ENCODE data around the gene CLIC3. TPM values are rescaled to one million over a fixed set of nuclear protein-coding genes. Genes with fewer than 3 reads are reported as not detected.
"Not testable (repeated sequence)": the region's sequence is repeated elsewhere in the genome, so short reads cannot be mapped to it uniquely, and the experiment has no call there.

Gene CLIC3
- total RNA-seq: 154 TPM

DNA sequence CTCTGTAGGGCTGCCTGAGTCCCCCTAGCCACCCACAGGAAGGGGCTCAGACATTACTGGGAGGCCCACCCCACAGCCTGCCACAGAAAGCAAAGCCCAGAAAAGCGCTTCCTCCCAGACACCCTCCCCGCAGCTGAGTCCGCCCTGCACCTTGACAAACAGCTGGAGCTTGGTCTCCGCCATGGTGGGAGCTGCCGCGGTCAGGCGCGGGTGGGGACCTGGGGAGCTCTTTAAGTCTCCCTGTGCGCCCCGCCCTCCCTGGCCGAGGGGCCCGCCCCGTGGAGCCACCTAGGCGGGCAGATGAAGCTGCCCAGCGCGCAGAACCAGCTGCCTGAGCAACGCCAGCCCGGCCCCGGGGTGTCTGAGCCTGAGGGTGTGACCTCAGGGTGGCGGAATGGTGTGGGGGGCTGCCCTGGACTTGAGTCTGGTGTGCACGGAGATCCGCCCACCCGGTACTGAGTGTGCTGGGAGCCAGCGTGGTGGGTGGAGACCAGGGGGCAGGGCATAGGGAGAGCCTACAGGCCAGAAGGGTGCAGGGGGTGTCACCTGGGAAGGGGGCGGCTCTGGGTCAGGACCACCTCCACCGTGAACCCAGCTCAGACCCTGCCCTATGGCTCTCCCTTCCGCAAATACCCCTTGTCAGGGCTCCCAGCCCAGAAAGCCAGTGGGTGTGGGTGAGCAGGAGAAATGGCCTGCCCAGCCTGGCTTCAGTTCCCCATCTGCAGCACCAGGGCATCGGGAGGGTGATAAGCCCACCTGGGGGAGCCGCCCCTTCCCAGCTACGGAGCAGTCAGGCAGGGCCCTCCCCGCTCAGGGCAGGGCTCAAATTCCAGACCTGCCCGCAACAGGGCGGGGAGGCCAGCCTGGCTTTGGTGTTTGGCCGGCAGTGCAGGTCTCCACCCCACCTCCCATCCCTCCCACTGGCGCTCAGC, at the start of gene CLIC3:
CLIC3 (minus strand) TSS at position 208 of the 932 bp plus-strand sequence; CDS start at position 183, 25 bp downstream.
- peak; percentile 43 for ATAC-seq

DNA sequence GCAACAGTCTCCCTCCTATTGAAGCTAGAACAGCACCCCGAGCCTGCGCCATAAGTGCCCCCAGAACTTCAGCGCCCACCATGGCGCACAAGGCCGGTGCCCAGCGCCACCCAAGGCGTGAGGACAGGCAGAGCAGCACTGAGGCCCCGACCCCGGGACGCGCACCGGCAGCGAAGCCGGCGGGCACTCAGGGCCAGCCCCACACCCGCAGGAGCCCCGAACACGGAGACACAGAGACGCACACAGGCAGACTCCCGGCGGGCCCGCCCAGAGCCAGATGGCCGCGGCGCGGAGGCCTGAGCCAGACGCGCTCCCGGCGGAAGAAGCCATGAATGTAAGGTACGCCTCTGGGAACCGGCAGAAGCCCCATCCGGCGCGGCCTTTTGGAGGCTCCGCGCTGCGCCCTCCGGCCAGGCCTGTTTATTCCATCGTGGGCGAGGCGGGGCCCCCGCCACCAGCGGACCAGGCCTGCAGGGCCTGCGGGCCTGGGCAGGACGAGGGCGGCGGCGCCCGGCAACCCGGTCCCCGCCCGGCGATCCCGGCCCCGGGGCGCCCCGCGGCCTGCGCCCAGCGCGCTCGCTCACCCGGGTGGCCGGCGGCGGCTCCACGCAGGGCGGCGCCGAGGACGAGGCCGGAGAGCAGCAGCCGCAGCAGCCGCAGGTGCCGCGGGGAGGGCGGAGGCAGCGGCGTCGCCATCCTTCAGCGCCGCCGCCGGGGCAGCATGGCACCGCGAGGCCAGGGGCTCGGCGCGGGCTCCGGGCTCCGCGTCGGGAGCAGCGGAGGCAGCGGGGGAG, 49.1 kb upstream of the CLIC3 start:
- ATAC-seq: no peak

GRCh38 chr9:137044502-137045177, 48.3 kb upstream of the CLIC3 start:
- ATAC-seq: peak; percentile 12

DNA sequence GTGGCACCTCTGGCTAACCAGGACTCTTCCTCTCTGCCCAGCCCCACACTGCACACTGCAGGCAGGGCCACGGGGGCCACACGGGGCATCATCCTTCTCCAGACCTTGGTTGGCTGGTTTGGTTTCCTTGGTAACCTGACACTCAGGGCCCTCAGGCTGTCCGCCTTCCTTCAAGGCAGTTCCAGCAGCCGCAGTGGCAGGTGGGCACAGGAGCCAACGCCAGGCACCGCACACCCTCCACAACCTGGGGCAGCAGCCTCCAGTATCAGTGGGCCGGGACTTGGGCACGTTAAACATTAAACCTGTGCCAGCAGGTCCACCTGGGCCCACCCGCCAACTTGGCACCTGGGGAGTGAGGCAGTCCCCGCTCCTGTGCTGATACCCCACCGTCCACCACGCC, 47.7 kb upstream of the CLIC3 start:
- ATAC-seq: no peak

- peak; percentile 4 for ATAC-seq
Observed at GRCh38 chr9:137042751-137043727, 46.7 kb upstream of the CLIC3 start.

DNA sequence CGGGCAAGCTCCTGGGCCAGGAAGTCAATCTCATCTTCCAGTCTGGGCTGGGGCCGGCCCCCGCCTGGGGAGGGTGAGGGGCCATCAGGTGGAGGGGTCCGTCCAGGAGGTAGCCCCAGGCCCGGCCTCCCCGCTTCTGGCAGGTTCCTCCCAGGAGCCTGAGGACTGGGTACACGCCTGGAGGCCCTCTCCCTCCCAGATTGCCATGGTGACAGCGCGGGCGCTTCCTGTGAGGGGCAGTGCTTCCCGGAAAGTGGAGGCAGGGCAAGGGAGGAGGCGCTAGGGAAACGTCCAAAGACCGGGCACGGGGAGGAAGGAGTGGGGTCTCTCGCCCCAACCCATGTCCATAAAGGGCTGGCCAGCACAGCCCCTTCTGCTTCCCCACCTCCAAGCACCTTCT, 44.8 kb upstream of the CLIC3 start:
- ATAC-seq: no peak

GRCh38 chr9:137040568-137040967, 44.2 kb upstream of the CLIC3 start:
- no peak for ATAC-seq

DNA sequence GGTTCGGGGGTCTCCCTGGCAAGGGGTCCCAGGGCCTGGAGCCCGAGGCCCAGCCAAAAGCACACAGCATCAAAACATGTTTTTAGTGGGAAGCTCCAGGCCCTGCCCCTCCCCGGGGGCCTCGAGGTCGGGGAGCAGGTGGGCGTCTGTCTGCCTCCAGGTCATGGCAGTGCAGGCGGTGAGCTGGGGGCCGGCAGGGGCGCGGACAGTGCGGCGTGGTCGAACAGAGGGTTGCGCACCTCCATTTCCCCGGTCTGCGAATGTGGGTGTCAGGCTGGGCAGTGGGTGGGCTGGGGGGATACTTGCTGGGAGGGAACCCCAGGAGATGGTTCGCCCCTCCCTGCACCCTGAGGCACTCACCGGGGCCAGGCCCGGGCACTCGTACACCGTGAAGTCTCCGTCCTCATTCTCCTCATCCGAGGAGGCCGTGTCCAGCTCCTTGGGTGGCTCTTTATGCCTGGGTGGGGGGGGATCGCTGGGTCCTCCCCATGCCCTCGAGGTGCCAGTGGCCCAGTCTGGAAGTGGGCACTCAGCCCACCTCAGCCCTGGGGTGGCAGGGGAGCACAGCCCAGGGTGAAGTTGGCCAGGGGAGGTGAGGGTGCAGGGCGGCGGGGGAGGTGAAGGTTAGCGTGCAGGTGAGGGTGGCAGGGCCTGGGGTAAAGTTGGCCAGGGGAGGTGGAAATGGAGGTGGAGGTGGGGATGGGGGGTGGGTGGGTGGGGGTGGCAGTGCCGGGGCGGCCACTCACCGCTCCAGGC, 43.4 kb upstream of the CLIC3 start:
- no peak for ATAC-seq

- ATAC-seq: no peak
Observed at GRCh38 chr9:137038916-137039315, 42.5 kb upstream of the CLIC3 start.

- no peak for ATAC-seq
Observed at GRCh38 chr9:137037483-137037882, 41.1 kb upstream of the CLIC3 start.

- no peak for ATAC-seq
Observed at GRCh38 chr9:137037035-137037434, 40.7 kb upstream of the CLIC3 start.

GRCh38 chr9:137035937-137036336, 39.6 kb upstream of the CLIC3 start:
- no peak for ATAC-seq

- peak; percentile 15 for ATAC-seq
Observed at GRCh38 chr9:137035507-137035834, 39.1 kb upstream of the CLIC3 start.

GRCh38 chr9:137034709-137035506, 38.5 kb upstream of the CLIC3 start:
- peak; percentile 78 for ATAC-seq

- ATAC-seq: peak; percentile 15
Observed at GRCh38 chr9:137034039-137034708, 37.8 kb upstream of the CLIC3 start.

- ATAC-seq: not testable (repeated sequence)
Observed at GRCh38 chr9:137033481-137033880, 37.1 kb upstream of the CLIC3 start.

DNA sequence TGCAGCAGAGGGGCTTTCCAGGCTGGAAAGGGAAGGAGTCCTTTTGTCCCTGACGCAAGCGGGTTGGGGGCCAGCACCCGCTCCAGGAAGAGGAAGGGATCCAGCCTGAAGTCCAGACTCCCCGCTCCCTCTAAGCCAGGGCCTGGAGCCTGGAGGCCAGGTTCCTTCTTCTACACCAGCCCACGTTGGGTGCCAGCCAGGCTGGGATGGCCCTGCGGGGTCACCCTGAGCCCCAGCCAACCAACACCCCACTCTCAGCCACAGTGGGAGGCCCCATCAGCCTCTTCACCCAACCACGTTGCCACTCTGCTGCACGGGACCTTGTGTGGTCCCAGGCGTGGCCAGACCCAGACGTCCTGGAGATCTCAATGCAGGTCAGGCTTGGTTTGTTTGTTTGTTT, 36.5 kb upstream of the CLIC3 start:
- no peak for ATAC-seq

DNA sequence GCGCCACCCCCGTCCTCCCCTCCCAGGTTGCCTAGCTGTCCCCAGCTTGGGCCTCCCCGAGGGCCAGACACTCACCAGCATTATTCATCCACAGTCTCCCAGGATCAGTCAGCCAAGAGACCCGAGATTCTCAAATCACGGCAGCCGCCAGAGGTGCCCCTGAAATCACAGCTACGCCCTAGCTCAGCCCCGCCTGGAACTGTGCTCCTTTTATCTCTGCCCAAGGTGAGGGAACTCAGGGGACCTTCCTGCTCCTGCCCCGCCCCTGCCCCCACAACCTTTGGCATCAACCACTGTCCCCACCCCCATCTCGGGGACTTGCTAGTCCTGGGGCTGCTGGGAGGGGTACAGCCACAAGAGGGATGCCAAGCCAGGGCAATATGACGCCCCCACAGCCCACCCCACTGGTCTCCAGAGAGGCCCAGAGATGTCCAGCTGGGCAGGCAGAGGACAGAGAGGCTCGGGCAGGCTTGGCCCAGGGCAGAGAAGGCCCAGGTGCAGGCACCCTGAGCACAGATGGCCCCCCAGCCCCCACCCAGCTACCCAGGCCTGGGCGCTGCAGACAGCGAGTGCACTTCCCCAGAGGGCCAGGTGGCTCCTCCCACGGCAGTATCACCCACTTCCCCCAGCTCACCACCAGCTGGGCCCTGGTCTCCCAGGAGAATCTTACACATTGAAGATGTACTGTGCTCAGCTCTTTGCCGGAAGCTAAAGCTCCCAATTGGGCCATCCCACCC, 35.7 kb upstream of the CLIC3 start, which contains the start of gene FUT7:
FUT7 (minus strand) TSS at position 185 of the 737 bp plus-strand sequence; CDS start at position 88, 97 bp downstream.
- no peak for ATAC-seq
